Germinal center (tissue), 1 donor: ENCODE measurements around the gene C10orf67.
"Not testable (repeated sequence)": the region's sequence is repeated elsewhere in the genome, so short reads cannot be mapped to it uniquely, and the experiment has no call there.

Experiments
- DNase-seq: peaks from one replicate; pipeline ENCODE4 v3.0.0; 2012; ENCODE audit warnings: mixed read lengths, low spot score

Gene C10orf67

DNA sequence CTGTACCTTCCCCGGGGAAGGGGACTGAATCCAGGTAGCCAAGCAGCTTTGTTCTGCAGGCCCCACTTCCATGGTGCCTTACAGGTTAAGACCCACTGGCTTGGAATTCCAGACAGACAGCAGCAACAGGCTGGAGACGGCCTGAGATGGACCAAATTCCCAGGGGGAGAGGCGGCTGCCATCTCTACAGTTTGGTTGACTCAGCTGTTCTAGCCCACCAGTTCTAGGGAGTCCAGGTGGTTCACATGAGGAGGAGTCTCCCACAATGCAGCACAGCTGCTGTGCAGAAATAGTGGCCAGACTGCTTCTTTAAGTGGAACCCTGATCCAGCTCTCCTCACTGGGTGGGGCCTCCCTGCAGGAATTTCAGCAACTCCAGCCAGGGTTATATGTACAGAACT lies 74.1 kb downstream of the C10orf67 start:
- DNase-seq, result no peak

DNA sequence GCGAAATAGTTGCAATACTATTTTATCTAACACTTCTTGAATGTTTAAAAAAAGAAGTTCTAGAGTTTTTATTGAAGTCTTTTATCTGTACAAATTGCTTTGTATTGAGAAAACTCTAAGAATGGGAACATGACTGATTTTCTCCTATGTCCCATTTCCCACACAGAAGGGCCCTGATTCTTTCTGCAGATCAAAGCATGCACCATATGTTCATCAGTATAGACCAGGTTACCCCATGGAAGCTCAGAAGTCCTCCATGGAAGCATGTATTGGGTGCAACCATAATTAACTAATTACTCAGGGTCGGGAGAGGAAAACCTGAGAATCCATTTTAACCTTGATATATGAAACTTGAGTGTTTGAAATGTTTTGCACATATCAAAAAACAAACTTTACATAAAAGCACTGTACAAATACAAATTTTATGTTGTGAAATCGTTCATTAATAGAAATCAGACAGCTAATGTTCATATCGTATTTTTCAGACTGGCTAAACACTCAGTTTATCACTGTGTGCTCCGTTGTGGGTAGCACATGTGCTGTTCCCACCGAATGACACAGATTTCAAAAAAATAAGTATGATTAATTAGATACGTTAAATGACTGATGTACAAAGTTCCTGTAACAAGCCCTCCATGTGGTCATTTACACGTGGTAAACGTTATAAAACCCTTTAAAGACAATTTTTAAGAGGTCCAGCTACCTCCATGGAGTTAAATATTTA lies 81.0 kb downstream of the C10orf67 start:
- DNase-seq, result no peak

DNA sequence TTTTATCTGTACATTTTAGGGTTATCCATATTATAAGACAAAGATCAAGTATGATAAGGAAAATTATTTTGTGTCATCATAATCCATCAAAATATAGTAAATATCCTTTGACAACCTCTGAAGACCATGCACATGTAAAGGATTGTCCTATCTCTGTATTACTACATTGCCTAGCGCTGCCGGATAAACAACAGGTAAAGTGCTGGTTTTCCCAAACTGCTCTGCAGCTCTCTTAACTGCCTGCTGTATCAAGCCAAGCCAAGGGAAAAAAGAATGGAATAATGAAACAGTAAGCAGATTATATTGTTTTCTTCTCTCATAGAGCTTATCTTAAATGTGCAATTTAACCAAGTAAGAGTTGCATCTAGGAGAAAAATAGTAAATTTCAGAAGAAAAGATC lies 81.7 kb downstream of the C10orf67 start:
- DNase-seq, result no peak

DNA sequence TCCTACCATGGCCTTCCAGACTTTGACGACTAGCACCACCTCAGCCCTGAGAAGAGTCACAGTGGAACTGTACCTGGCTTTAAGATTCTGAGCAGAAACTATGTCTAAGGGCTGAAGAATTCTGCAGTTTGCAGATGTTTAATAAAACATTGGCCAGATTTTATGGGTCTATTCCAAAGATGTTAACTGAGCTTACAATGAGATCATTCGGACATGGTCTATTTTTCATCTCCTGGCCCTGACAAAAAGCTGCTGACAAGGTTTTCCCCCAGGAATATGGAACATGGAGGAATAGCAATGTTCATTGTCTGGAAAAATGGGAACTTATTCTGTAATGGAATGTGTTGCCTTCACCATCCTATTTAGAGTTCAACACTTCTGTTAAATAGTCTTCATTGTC lies 86.1 kb downstream of the C10orf67 start:
- DNase-seq, result no peak

DNA sequence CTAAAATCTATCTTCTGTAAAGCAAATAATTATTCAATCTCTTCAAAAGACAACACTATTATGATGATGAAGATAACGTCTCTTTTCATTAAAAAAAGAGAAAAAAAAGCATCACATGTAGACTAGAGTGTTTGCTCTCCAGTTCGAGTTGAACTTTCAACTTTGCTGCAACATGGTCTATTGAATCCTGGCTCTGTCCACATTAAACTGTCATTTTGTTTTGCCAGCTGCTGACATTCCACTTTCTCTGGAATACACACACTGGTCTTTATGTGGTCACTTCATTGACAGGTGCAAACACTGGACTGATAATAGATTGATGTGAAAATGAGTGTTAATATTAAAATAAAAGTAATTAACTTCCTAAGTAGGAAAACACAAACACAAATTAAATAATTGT lies 90.8 kb downstream of the C10orf67 start:
- no peak for DNase-seq

DNA sequence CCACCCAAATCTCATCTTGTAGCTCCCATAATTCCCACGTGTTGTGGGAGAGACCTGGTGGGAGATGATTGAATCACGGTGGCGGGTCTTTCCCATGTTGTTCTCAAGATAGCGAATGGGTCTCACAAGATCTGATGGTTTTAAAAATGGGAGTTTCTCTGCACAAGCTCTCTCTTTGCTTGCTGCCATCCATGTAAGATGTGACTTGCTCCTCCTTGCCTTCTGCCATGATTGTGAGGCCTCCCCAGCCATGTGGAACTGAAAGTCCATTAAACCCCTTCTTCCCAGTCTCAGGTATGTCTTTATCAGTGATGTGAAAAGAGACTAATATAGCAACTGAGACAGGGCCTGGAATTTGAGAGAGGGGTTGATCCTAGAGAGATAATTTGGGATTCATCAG lies 91.7 kb downstream of the C10orf67 start:
- not testable (repeated sequence) for DNase-seq

DNA sequence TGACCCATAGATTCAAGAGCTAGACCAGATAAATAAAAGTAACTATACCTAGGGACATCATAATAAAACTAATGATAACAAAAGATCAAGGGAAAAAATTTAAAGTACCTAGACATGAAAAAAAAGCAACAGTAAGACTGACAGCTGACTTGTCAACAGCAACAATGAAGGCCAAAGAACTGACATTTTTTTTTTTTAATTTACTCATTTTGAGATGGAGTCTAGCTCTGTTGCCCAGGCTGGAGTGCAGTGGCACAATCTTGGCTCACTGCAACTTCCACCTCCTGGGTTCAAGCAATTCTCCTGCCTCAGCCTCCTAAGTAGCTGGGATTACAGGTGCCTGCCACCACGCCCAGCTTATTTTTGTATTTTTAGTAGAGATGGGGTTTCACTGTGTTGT lies 102.8 kb downstream of the C10orf67 start:
- DNase-seq, result not testable (repeated sequence)

DNA sequence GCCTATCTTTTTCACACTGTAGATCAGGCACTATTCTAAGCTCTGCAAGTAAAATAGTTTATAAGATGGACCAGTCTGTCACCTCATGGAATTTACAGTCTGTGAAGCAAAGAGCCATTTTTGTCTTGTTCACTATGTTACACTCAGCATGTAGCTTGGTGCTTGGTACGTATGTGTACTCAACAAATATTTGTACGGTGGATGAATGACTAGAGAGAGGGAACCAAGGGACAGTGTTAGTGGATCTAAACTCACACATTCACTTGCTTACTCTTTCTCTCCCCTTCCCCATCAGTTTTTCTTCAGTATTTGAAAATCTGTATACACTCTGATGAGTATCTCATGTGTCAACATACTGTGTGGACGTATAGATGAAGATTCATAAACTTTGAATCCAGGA lies 106.6 kb downstream of the C10orf67 start:
- DNase-seq, result no peak

DNA sequence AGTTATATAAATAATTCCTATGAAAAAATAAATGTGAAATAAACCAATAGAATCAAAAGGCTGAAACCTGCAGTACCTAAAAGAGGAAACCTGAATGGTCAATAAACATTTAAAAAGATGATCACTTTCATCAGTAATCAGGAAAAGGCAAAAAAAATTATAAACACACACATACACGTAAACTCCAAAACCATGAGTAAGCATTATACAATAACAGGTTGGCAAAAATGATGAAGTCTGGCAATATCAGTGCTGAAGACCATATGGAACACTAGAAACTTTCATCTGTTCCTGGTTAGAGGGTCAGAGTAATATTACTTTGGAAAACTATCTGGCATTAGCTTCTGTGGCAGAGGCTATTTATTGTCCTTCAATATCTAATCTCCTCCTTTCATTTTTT lies 114.0 kb downstream of the C10orf67 start:
- no peak for DNase-seq

DNA sequence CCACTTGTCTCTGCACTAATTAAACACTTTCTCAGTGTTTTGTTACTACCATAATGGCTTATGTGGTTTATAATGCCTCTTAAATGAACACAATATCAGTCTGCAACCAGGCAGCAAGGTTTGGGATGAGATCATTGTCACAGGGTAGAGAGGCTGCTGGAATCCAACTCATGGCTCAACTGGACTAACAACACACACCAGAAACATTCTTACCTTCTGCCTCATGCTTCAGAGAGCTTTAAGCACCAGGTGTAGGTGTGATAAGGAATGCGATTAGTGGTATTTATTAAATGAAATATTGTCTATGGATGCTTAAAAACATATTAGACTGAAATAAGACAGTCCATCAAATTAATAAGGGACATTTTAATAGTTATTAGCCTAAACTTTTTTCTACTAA lies 127.1 kb downstream of the C10orf67 start:
- DNase-seq, result no peak

DNA sequence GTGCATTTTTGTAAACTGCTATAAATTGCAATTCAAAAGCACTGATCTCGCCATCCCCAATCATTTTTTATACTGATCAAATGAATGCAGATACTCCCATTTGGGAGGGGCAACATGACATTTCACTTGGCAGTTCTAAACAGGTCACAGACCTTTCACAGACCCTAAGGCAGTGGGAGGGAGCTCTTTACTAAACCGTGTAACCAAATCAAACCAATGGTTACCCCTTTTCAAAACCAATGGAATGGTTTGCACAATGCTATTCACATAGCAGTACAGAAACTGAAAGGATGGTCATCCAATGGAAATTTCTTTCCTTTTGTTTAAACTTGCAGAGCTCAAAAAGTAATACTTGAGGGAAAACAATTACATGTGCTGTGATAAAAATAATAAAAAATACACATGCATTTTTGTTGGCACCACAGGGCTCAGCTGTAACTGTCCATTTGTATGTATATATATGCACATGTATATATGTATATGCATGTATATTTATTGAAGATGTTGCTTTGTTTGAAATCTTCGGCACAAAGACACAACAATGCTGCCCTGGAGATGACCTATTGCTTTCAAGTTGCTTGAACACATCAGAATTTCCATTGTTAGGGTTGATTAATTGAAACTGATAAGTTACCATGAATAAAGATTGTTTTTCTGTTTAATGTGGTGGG lies 138.5 kb downstream of the C10orf67 start:
- DNase-seq, result no peak

DNA sequence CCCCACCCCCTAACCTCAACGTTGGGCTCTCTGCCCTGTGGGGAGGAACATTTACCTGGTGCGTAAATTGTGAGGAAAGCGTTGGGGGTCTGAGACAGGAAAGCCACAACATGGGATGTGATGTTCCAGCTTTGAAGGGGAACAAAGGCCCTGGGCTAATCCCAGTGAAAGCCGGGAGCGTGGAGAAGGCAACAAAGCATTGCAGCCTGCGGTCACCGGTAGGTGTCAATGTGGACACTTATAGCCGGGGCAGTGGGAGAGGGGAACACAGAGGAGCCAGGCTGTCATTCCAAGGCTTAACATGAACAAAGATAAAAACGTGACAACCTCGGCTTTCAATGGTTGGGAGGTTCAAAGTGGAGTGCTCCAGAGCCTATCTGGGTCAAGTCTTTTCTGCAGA lies 139.8 kb downstream of the C10orf67 start:
- DNase-seq, result no peak

DNA sequence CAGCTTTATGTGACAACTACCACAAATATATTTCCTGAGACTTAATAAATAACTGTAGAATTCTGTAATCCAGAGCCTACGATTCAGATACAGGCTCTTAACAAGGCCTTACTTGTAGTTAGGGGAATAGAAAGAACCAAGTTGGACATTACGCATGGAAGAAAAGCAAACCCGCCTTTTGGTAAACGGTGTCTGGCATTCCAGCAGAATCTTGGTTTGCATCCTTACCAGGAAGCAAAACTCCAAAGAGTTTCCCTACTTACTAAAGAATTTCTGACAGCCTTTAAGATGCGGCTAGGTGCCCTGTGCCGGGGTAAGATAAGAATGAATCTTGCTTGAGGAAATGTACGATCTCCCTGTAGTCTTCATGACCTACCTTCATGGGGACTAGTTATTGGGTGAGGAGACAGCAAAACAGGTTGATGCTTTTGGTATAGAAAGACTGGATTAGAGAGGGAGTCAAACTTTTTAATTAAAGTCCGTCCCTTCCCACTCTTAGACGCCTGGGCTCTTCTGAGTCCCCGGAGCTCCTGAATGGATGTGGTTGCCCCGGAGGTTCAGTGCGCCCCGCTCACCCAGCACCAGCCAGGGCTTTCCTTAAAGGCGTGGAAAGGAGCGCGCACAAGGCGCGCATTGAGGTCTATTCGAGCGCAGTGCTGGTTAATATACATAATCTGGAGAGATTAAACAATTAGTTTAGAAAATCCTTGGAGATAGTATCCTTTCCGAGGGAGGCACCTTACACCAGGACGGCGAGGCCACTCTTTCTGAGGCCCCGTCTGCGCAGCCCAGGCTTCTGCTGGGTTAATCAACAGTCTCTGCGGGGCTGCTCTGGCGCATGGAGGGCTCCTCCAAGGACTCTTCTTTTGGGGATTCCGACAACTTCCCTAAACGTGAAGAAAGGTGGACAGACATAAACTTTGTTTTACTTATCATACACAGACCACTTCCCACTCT lies 140.9 kb downstream of the C10orf67 start:
- DNase-seq, result no peak

DNA sequence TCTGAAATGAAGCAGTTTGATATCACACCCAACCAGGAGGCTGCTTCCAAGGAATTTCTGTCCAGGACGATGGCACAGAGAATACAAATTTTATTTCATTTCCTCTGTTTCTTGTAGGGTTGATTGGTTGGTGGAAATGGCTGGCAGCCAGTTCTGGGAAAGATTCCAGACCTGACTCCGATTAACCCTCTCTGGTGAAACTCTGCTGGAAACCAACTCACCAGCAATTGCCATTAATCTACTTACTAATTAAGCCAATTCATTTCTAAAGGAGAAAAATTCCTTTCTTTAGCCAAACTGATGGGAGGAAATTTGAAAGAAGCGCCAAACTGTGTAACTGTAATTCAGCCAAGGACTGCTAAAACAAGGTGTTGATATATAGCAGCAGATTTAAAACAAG lies 141.8 kb downstream of the C10orf67 start:
- DNase-seq, result no peak

DNA sequence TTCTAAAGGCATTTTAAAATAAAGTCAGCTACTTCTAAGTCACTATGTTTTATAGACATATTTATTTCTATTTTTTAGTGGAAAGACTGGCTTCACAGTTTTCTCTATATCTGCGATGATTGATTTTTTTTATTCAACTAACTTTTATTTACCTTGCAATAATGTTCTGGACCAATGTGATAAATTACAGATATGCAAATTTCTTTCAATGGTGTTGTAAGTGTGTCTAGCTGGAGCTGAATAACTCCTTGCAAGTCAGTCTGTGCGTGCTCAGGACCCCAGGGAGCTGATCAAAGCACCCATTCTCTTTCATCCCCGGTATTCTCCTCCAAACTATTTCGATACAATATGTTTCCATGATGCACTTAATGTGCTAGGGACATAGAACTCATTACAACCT lies 142.8 kb downstream of the C10orf67 start:
- DNase-seq, result no peak

DNA sequence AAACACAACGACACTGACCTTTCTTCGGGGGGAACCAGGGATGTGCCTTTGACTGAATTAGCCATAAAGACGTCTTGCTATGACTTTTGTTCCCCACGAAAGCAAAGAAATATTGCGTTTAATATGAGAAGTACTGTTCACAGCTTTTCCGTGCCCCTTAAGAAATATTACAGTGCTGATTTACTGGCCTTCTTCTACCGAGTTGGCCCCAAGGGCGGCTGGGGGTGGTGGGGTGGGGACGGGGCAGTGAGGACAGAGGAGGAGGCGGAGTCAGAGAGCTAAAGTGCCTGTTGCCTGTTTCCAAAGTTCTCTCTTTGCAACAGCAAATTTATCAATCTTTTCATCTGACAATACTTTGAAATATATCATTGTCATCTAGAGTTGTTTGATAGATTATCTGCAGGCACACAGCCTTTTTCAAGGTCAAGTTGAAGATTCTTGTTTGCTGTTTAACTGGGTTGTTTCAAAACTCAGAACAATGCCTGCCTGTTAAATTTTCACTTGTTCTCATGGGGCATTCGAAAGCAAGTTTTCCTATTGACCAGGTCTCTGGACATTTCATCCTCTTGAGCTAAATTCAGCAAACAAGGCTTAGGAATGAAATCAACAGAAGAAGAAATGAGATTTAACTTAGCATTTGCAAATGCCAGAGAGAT lies 143.5 kb downstream of the C10orf67 start:
- DNase-seq, result no peak

DNA sequence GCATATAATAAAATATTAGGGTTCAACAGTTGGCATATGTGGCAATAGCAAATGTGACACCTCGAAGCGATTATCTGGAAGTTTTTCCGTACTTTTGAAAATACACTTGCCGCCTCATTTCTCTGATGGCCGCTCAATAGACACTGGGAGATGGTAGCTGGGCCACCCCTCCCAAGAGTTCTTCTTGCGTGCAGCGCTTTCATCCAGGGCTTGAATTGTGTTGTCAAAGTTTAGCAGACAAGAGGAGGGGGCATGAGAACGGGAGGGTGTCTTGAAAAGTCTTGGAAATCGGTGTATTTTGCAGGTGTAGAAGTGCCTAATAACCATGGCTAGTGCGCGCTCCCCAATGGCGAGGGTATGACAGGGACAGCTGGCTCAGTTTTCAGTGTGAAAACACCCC lies 144.0 kb downstream of the C10orf67 start:
- DNase-seq, result no peak

DNA sequence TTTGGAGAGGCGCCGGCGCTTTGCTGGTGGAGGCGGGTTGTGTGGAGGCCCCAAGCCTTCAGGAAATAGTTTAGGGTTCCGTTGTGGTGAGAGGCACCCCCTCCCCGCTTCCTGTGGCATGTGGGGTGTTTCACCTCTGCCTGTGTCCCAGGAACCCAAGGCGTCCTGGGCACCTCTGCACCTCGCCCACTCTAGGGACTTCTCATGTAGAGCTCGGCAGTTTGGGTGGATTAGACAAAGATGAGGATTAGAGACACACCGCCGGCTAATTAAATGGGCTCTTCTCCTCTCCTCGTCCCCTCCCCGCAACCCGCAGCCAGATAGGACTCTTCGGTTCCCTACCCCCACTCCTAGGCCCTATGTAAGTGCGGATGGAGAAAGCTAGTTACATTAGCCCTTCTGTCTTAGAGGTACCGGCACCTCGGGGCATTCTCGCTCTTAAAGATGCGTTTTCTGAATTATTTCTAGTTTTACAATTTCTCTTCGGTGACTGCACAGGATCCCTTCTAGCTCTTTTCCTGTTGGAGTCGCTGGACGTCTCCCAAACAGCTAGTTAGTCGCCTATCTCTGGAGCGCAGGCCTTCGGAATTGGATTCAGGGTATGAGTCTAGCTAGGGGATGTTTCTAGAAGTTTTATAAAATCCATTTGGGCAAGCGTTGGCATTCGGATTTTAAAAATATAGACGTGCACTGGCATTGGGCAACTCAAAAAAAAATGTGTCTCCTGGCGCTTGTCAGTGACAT lies 144.7 kb downstream of the C10orf67 start:
- no peak for DNase-seq

DNA sequence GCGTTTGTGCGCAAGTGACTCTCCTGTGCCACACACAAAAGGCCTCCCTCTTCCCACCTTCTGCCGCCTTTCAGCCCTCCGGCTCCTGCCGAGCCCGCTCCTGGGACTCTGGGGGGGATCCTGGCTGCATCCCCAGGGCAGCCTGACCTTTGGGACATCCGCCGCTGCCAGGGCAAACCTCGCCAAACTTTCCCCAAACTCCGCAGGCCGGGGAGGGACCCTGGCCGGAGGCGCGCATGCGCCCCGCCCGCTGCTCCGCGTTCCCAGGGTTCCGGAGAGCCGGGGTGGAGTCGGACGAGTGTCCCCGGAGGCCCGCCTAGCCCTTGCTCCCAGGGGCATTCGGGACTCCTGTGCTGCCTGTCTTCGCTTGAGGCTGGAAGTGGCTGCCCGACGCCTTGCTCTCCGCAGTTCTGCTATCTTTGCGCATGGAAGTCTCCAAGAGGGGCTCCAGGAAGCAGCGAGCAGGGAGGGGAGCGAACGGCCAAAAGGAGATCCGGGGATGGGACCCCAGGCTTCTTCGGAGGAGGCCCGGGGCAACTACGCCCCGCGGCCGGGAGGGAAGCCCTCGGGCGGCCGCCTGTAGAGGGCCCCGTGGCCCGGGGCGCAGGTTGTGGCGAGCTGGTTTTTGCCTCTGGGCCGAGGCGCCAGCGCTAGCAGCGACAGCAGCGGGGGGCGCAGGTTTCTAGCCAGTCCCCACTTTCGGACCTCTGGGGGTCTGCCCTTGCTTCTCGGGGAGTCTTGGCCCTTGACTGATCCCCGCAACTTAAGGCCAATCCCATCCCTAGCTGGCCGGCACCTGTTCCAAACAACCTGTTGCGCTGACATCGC lies 145.4 kb downstream of the C10orf67 start:
- no peak for DNase-seq

DNA sequence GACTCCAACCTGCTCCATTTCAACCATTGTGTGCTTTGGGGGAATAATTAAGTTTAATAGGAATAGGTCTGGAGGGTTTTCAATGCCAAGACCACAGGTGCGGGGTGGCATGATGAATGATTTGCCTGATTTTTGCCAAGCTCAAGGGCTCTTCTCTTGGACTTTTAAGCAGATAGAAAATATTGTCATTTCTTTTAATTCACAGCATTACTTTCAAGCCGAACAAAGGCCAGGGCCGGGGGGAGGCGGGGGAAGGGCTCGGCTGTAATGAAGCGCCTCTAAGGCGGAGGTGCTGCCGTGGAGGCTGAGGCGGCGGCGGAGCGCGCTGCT lies 146.0 kb downstream of the C10orf67 start:
- no peak for DNase-seq

DNA sequence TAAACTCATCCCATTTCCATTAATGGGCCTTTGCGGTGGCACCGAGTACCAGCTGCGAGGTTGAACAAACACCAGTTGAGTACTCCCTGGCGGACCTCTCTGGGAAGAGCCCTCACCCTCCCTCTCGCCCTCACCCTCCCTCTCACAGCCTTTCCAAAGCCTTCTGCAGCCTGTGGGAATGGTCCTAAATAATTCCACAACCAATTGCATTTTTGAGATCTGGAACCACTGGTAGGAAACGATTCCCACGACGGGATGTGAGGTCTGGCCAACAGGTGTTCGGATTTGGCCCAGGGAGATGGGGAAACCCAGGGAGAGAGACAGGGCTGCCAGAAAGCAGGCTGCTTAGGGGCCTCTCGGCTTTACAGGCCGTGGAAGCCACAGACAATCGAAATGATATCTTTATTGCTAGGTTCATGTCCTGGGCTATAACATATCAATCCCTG lies 147.2 kb downstream of the C10orf67 start:
- DNase-seq, result no peak
